RWPE2 (cell line): Measurements from ENCODE around the gene NRG2.

Experiments used
- ATAC-seq: fragments of 200-7000 bp; cut with Tn5 transposase; 3 replicates; pipeline ENCODE4 v1.9.1; 2021; ENCODE audit warnings: low read depth
- DNase-seq: peaks from one replicate; pipeline ENCODE4 v3.0.0-alpha.2; 2020; ENCODE audit warnings: low spot score
- H3K27ac ChIP-seq: fragments of 450-650 bp; 2 replicates; pipeline ENCODE4 v1.5.1; 2017; ENCODE audit warnings: mild to moderate bottlenecking; ENCODE audit not compliant: poor library complexity, severe bottlenecking
- H3K27me3 ChIP-seq: fragments of 250-450 bp; sonication (Bioruptor Pico); 2 replicates; pipeline ENCODE4 v1.5.1; 2021; ENCODE audit warnings: mild to moderate bottlenecking, moderate library complexity; ENCODE audit not compliant: insufficient read depth, poor library complexity, severe bottlenecking
- H3K36me3 ChIP-seq: fragments of 250-450 bp; sonication (Bioruptor Pico); 2 replicates; pipeline ENCODE4 v1.5.1; 2020; ENCODE audit warnings: low read depth, mild to moderate bottlenecking, moderate library complexity
- H3K4me1 ChIP-seq: fragments of 250-450 bp; sonication (Bioruptor Pico); 2 replicates; pipeline ENCODE4 v1.5.1; 2021; ENCODE audit warnings: mild to moderate bottlenecking, moderate library complexity; ENCODE audit not compliant: insufficient read depth, poor library complexity, severe bottlenecking
- H3K4me3 ChIP-seq: fragments of 250-450 bp; sonication (Bioruptor Pico); 2 replicates; pipeline ENCODE4 v1.5.1; 2021; ENCODE audit warnings: mild to moderate bottlenecking, moderate library complexity; ENCODE audit not compliant: severe bottlenecking
- H3K9me3 ChIP-seq: fragments of 250-450 bp; sonication (Bioruptor Pico); 2 replicates; pipeline ENCODE4 v1.5.1; 2021; ENCODE audit warnings: mild to moderate bottlenecking, moderate library complexity; ENCODE audit not compliant: severe bottlenecking
- CTCF ChIP-seq: fragments of 450-650 bp; IDR thresholded peaks from one replicate; pipeline ENCODE4 v1.5.1; 2017; ENCODE audit warnings: mild to moderate bottlenecking, moderate library complexity; ENCODE audit not compliant: poor library complexity, severe bottlenecking

Gene NRG2

DNA sequence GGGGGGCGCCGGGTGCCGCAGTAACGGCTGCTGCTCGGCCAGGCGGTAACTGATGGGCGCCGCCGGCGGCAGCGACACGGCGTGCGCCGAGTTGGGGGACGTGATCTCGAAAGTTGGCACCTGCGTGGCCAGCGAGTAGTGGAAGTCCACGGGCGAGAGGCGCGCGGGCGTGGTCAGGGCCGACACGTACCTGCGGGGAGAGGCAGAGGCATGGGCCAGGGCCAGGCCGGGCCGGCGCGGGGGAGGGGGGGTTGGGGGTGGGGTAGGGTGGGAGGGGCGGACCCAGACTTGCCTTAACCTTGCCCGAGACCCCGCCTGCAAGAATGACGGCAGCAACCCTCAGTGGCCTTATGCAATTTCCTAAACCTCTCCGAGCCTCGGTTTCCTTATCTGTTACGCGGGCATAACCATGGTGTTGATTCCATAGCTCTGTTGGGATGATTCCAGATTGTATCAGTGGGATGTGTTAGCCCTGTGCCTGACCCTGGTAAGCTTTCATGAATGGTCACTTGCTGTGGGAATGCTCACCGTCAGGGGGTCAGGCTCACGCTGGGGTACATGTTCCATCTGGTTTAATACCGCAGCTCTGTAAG lies 194.5 kb downstream of the NRG2 start:
- no peak overlapping the region for H3K4me3 ChIP-seq
- no peak for TF ChIP-seq CTCF
- no peaks in the 10 kb centered on the region for H3K9me3 ChIP-seq
- ATAC-seq = no peak
- H3K27ac ChIP-seq = no peak overlapping the region
- no peaks in the 10 kb centered on the region for H3K36me3 ChIP-seq
- no peaks in the 10 kb centered on the region for H3K27me3 ChIP-seq
- DNase-seq = no peak
- H3K4me1 ChIP-seq = no peaks in the 10 kb centered on the region

GRCh38 chr5:139847790-139848507 lies 195.2 kb downstream of the NRG2 start:
- no peak overlapping the region for H3K27ac ChIP-seq
- no peak for TF ChIP-seq CTCF
- no peaks in the 10 kb centered on the region for H3K36me3 ChIP-seq
- no peak overlapping the region for H3K4me3 ChIP-seq
- DNase-seq = no peak
- no peaks in the 10 kb centered on the region for H3K4me1 ChIP-seq
- H3K9me3 ChIP-seq = no peaks in the 10 kb centered on the region
- ATAC-seq = no peak
- H3K27me3 ChIP-seq = no peaks in the 10 kb centered on the region

- no peak for TF ChIP-seq CTCF
- ATAC-seq (no peak), DNase-seq (no peak)
- H3K9me3 ChIP-seq = no peaks in the 10 kb centered on the region
- H3K4me3 ChIP-seq = no peak overlapping the region
- H3K4me1 ChIP-seq = no peaks in the 10 kb centered on the region
- no peaks in the 10 kb centered on the region for H3K36me3 ChIP-seq
- no peak overlapping the region for H3K27ac ChIP-seq
- no peaks in the 10 kb centered on the region for H3K27me3 ChIP-seq
Observed at GRCh38 chr5:139847091-139847490, 196.0 kb downstream of the NRG2 start.

DNA sequence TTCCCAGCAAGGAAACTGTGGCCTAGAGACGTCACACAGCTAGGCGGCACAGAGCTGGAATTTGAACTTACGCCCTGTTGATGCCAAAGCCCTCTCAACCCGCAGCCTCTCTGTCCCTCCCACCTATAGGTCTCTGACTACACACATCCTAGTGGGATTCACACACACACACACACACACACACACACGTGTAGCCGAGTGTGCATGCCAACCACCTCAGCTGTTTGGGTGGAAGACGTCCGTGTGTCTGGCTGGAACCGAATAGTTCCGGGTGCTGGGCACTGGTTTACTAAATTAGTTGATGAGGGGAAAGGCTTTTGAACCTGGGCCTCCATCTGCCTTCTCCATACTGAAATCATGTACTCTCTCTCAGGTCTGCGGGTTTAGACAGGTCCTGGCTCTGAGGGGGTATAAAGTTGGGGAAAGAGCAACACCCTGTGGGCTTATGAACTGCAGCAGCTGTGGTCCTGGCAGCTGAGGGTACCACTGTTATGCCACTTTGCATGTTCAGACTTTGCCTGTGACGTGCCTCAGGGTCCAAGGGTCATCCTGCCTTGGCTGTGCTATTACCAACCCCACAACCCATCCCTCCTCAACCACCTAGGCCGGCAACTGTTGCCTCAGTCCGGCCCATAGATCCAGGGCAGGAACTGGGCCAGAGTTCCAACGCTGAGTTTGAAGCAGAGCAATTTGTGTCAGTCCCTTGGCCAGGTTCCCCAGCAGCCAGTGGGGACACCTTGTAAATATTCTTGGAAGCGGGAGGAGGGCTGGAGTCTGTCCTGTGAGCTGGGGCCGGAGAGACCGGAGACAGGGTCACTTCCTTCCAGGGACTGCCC lies 197.0 kb downstream of the NRG2 start:
- no peak for TF ChIP-seq CTCF
- H3K27me3 ChIP-seq = no peaks in the 10 kb centered on the region
- ATAC-seq (peak; percentile 18; the same call in 1 of the 3 replicates), DNase-seq (no peak)
- no peaks in the 10 kb centered on the region for H3K4me1 ChIP-seq
- no peaks in the 10 kb centered on the region for H3K36me3 ChIP-seq
- H3K4me3 ChIP-seq = no peak overlapping the region
- H3K9me3 ChIP-seq = no peaks in the 10 kb centered on the region
- no peak overlapping the region for H3K27ac ChIP-seq
